ENCODE measurements around the gene DDX1.

DNA sequence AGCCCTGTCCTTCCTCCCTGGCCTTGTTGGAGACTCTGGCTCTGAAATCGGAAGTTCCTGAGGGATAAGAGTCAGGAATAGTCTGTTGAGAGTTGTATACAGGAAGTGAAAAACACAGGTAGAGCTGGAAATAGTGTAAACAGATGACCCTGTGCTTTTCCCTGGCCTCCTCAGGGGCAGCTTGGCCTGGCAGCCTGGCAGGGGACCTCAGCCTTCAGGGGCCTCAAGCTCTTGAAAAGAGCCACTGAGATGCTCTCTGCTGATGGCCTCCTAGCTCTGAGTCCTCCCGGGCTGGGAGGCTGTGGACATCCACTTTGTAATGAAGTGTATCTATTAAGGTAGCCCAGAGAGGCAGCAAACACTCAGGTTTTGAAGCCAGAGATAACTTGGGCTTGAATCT lies 79.3 kb downstream of the DDX1 start:
- TF ChIP-seq POLR2A (IDR thresholded peaks at IDR 0.05) (no peak), CTCF (IDR thresholded peaks at IDR 0.05) (no peak), EP300 (IDR thresholded peaks at IDR 0.05) (no peak)

Measured in ovary (tissue), 3 donors.